ENCODE data around the gene LHX6. TPM values are rescaled to one million over a fixed set of nuclear protein-coding genes. Genes with fewer than 3 reads are reported as not detected.

LHX6 gene
- total and polyA plus RNA-seq, 2 of the 13 experiments (the other 11 are each of a cell fraction or from before 2014, with no cell fraction given) = 1.1 to 1.3 TPM

DNA sequence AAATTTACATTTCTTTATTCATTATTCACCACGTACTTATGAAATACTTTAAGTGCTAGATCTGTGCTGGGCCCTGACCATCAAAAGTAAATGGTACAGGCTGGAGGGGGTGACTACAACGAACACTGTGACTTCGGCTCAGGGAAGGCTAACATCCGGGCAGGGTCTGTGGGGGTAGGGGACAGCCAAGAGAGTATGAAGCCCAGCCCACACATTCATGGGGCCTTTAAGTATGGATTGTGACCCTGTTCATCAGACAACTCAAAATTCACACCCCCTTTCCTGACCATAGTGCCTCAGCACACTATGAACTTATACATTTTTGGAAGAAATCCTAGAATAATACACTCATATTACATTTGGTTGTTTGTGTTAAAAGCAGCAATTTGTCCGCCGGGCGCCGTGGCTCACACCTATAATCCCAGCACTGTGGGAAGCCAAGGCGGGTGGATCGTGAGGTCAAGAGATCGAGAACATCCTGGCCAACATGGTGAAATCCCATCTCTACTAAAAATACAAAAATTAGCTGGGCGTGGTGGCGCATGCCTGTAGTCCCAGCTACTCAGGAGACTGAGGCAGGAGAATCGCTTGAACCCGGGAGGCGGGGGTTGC, 35.7 kb downstream of the LHX6 start (continued):
- TF ChIP-seq, protein P1, sequence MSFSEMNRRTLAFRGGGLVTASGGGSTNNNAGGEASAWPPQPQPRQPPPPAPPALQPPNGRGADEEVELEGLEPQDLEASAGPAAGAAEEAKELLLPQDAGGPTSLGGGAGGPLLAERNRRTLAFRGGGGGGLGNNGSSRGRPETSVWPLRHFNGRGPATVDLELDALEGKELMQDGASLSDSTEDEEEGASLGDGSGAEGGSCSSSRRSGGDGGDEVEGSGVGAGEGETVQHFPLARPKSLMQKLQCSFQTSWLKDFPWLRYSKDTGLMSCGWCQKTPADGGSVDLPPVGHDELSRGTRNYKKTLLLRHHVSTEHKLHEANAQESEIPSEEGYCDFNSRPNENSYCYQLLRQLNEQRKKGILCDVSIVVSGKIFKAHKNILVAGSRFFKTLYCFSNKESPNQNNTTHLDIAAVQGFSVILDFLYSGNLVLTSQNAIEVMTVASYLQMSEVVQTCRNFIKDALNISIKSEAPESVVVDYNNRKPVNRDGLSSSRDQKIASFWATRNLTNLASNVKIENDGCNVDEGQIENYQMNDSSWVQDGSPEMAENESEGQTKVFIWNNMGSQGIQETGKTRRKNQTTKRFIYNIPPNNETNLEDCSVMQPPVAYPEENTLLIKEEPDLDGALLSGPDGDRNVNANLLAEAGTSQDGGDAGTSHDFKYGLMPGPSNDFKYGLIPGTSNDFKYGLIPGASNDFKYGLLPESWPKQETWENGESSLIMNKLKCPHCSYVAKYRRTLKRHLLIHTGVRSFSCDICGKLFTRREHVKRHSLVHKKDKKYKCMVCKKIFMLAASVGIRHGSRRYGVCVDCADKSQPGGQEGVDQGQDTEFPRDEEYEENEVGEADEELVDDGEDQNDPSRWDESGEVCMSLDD (CRISPR knock-in tag; IDR thresholded peaks at IDR 0.05; ENCODE audit: borderline replicate concordance) = no peak
- TF ChIP-seq, protein P2, sequence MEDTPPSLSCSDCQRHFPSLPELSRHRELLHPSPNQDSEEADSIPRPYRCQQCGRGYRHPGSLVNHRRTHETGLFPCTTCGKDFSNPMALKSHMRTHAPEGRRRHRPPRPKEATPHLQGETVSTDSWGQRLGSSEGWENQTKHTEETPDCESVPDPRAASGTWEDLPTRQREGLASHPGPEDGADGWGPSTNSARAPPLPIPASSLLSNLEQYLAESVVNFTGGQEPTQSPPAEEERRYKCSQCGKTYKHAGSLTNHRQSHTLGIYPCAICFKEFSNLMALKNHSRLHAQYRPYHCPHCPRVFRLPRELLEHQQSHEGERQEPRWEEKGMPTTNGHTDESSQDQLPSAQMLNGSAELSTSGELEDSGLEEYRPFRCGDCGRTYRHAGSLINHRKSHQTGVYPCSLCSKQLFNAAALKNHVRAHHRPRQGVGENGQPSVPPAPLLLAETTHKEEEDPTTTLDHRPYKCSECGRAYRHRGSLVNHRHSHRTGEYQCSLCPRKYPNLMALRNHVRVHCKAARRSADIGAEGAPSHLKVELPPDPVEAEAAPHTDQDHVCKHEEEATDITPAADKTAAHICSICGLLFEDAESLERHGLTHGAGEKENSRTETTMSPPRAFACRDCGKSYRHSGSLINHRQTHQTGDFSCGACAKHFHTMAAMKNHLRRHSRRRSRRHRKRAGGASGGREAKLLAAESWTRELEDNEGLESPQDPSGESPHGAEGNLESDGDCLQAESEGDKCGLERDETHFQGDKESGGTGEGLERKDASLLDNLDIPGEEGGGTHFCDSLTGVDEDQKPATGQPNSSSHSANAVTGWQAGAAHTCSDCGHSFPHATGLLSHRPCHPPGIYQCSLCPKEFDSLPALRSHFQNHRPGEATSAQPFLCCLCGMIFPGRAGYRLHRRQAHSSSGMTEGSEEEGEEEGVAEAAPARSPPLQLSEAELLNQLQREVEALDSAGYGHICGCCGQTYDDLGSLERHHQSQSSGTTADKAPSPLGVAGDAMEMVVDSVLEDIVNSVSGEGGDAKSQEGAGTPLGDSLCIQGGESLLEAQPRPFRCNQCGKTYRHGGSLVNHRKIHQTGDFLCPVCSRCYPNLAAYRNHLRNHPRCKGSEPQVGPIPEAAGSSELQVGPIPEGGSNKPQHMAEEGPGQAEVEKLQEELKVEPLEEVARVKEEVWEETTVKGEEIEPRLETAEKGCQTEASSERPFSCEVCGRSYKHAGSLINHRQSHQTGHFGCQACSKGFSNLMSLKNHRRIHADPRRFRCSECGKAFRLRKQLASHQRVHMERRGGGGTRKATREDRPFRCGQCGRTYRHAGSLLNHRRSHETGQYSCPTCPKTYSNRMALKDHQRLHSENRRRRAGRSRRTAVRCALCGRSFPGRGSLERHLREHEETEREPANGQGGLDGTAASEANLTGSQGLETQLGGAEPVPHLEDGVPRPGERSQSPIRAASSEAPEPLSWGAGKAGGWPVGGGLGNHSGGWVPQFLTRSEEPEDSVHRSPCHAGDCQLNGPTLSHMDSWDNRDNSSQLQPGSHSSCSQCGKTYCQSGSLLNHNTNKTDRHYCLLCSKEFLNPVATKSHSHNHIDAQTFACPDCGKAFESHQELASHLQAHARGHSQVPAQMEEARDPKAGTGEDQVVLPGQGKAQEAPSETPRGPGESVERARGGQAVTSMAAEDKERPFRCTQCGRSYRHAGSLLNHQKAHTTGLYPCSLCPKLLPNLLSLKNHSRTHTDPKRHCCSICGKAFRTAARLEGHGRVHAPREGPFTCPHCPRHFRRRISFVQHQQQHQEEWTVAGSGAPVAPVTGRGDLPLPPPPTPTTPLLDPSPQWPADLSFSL (CRISPR knock-in tag; IDR thresholded peaks at IDR 0.05) = no peak

Data from HepG2 (cell line).